Measurements from ENCODE around the gene AMDHD2. TPM values are rescaled to one million over a fixed set of nuclear protein-coding genes. Genes with fewer than 3 reads are reported as not detected.

The AMDHD2 gene
- total and polyA plus RNA-seq, 2 of the 13 experiments (the other 11 are each of a cell fraction or from before 2014, with no cell fraction given) = 33.5 to 39.1 TPM

GRCh38 chr16:2484898-2485508, 35.2 kb upstream of the AMDHD2 start (continued):
- TF ChIP-seq THAP11 (CRISPR knock-in tag; IDR thresholded peaks at IDR 0.05) (peak; percentile 76), MEIS2 (CRISPR knock-in tag; IDR thresholded peaks at IDR 0.05) (peak; percentile 70; the same call in 1 of the 2 replicates), ZEB1 (IDR thresholded peaks at IDR 0.05; ENCODE audit: insufficient replicate concordance, low read depth) (no peak), PBX2 (CRISPR knock-in tag; IDR thresholded peaks at IDR 0.05) (no peak), TFAP4 (IDR thresholded peaks at IDR 0.05; ENCODE audit: borderline replicate concordance, low read depth) (peak; percentile 57; the same call in 1 of the 2 replicates), ZZZ3 (CRISPR knock-in tag; IDR thresholded peaks at IDR 0.05; ENCODE audit: borderline replicate concordance) (no peak), ZNF20 (CRISPR knock-in tag; IDR thresholded peaks at IDR 0.05) (no peak), ZSCAN31 (CRISPR knock-in tag; IDR thresholded peaks at IDR 0.05; ENCODE audit: low read depth) (peak; percentile 75; the same call in 1 of the 2 replicates), ZNF558 (CRISPR knock-in tag; IDR thresholded peaks at IDR 0.05; ENCODE audit: borderline replicate concordance) (no peak), ZNF644 (CRISPR knock-in tag; IDR thresholded peaks at IDR 0.05; ENCODE audit: low read depth) (peak; percentile 16; the same call in 1 of the 2 replicates), BRF2 (CRISPR knock-in tag; IDR thresholded peaks at IDR 0.05) (no peak), ATF7 (IDR thresholded peaks at IDR 0.05) (no peak), ATF7 (CRISPR knock-in tag; IDR thresholded peaks at IDR 0.05) (peak; percentile 30; the same call in 1 of the 2 replicates), ZNF367 (CRISPR knock-in tag; IDR thresholded peaks at IDR 0.05; ENCODE audit: borderline replicate concordance) (no peak), ZBTB8A (CRISPR knock-in tag; IDR thresholded peaks at IDR 0.05; ENCODE audit: borderline replicate concordance, low read depth) (no peak), NFKBIZ (CRISPR knock-in tag; IDR thresholded peaks at IDR 0.05) (peak; percentile 70; the same call in 1 of the 2 replicates), ZNF383 (CRISPR knock-in tag; IDR thresholded peaks at IDR 0.05; ENCODE audit: borderline replicate concordance) (no peak), PITX1 (CRISPR knock-in tag; IDR thresholded peaks at IDR 0.05) (peak; percentile 99), MIER3 (CRISPR knock-in tag; IDR thresholded peaks at IDR 0.05; ENCODE audit: borderline replicate concordance) (peak; percentile 78), ZNF101 (CRISPR knock-in tag; IDR thresholded peaks at IDR 0.05; ENCODE audit: borderline replicate concordance, low read depth) (no peak), ZNF766 (CRISPR knock-in tag; IDR thresholded peaks at IDR 0.05; ENCODE audit: borderline replicate concordance) (peak; percentile 68; the same call in 1 of the 2 replicates)
- TF ChIP-seq, protein P1, sequence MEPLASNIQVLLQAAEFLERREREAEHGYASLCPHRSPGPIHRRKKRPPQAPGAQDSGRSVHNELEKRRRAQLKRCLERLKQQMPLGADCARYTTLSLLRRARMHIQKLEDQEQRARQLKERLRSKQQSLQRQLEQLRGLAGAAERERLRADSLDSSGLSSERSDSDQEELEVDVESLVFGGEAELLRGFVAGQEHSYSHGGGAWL (CRISPR knock-in tag; IDR thresholded peaks at IDR 0.05) = no peak
- TF ChIP-seq, protein P2, sequence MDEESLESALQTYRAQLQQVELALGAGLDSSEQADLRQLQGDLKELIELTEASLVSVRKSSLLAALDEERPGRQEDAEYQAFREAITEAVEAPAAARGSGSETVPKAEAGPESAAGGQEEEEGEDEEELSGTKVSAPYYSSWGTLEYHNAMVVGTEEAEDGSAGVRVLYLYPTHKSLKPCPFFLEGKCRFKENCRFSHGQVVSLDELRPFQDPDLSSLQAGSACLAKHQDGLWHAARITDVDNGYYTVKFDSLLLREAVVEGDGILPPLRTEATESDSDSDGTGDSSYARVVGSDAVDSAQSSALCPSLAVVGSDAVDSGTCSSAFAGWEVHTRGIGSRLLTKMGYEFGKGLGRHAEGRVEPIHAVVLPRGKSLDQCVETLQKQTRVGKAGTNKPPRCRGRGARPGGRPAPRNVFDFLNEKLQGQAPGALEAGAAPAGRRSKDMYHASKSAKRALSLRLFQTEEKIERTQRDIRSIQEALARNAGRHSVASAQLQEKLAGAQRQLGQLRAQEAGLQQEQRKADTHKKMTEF (CRISPR knock-in tag; IDR thresholded peaks at IDR 0.05) = peak; percentile 81
